HepG2 (cell line): Measurements from ENCODE around the gene ATE1. TPM values are rescaled to one million over a fixed set of nuclear protein-coding genes. Genes with fewer than 3 reads are reported as not detected.
A peak's percentile ranks its signal among the peaks of the same experiment; 100 is the strongest.

Experiments
- ATAC-seq: fragments of 200-7000 bp; cut with Tn5 transposase; 3 replicates; pipeline ENCODE4 v1.9.1; 2020; ENCODE audit warnings: mild to moderate bottlenecking, moderate library complexity
- BruUV-seq: library from RNA; stranded (reverse); fragments of 400-500 nt; replicated peaks from 2 replicates; lab custom pipeline; 2021; lab: Mats Ljungman, UMichigan
- CTCF ChIA-PET: fragments of 300-600 bp; formaldehyde crosslinking; extraction: SDS; loops from one replicate; lab custom pipeline; 2021; ENCODE audit warnings: low total read pairs, inconsistent platforms, low intra/inter-chr PET ratio; lab: Yijun Ruan, JAX
- POLR2A ChIA-PET: fragments of 350-600 bp; sonication (Branson Sonifier 250); formaldehyde crosslinking; loops from one replicate; lab custom pipeline; 2020; ENCODE audit warnings: antibody characterized with exemption, inconsistent platforms; lab: Yijun Ruan, JAX
- DNase-seq: peaks from one replicate; pipeline ENCODE4 v3.0.0-alpha.2; 2015; ENCODE audit warnings: low spot score
- FAIRE-seq: peaks from 3 replicates; lab custom pipeline; 2011; peaks lifted over from hg19 to GRCh38; lab: Jason Lieb, UNC
- H2AFZ ChIP-seq: one replicate; pipeline ENCODE4 v1.6.1; 2011; ENCODE audit warnings: low read length, inconsistent platforms
- H3K27ac ChIP-seq: fragments of 300-600 bp; 3 replicates; pipeline ENCODE4 v1.8.0; 2011; ENCODE audit warnings: mixed run types, mild to moderate bottlenecking, mixed read lengths, low read length, inconsistent platforms; ENCODE audit not compliant: insufficient read depth; ENCODE audit errors: extremely low read length
- H3K27me3 ChIP-seq, 2 experiments: fragments of 200-600 bp in 1 of 2; 2 replicates in 1 of 2; 3 replicates in 1 of 2; pipeline versions ENCODE4 v1.6.0 to v1.8.0; 2011; ENCODE audit warnings: low read length in 2 of 2, mild to moderate bottlenecking in 2 of 2, moderate library complexity in 2 of 2, inconsistent platforms in 1 of 2; ENCODE audit not compliant: insufficient read depth in 2 of 2, control insufficient read depth in 1 of 2
- H3K36me3 ChIP-seq, 2 experiments: fragments of 200-600 bp in 1 of 2; replicated peaks in 1 of 2; 2 replicates in 1 of 2; 3 replicates in 1 of 2; pipeline versions ENCODE4 v1.5.1 to v1.8.0; 2011; ENCODE audit warnings: low read length in 2 of 2, inconsistent platforms in 1 of 2; ENCODE audit not compliant: insufficient read depth in 2 of 2, control insufficient read depth in 1 of 2
- H3K4me1 ChIP-seq: 2 replicates; pipeline ENCODE4 v1.5.1; 2012; ENCODE audit warnings: low read length, inconsistent platforms; ENCODE audit not compliant: insufficient read depth
- H3K4me2 ChIP-seq: 2 replicates; pipeline ENCODE4 v1.6.0; 2011; ENCODE audit warnings: low read depth, low read length, inconsistent platforms
- H3K4me3 ChIP-seq, 3 experiments: fragments of 200-600 bp in 1 of 3; sonication (generic), shearing (Covaris generic) in 1 of 3; replicated peaks in 1 of 3; 2 replicates each; pipeline ENCODE4 v1.5.1; 2011 to 2016; ENCODE audit warnings: low read length in 3 of 3, inconsistent platforms in 2 of 3, low read depth in 2 of 3, mild to moderate bottlenecking in 2 of 3, control low read depth in 1 of 3, mixed read lengths in 1 of 3; ENCODE audit not compliant: insufficient read depth in 1 of 3
- H3K79me2 ChIP-seq: one replicate; pipeline ENCODE4 v1.6.1; 2011; ENCODE audit warnings: low read length, inconsistent platforms; ENCODE audit not compliant: insufficient read depth
- H3K9ac ChIP-seq: 2 replicates; pipeline ENCODE4 v1.6.0; 2011; ENCODE audit warnings: mild to moderate bottlenecking, low read depth, low read length, inconsistent platforms; ENCODE audit not compliant: insufficient read depth
- H3K9me3 ChIP-seq: 2 replicates; pipeline ENCODE4 v1.5.1; 2012; ENCODE audit warnings: mild to moderate bottlenecking, low read length
- H4K20me1 ChIP-seq: 2 replicates; pipeline ENCODE4 v1.6.0; 2011; ENCODE audit warnings: inconsistent platforms, mild to moderate bottlenecking, low read length, moderate library complexity; ENCODE audit not compliant: insufficient read depth
- ESRRA ChIP-seq: sonication (generic); formaldehyde crosslinking; IDR thresholded peaks from 2 replicates; pipeline ENCODE4 v1.5.1; 2020; ENCODE audit warnings: mild to moderate bottlenecking, low read depth, missing genetic modification reagents
- GPN1 ChIP-seq: sonication (generic); formaldehyde crosslinking; IDR thresholded peaks from 2 replicates; pipeline ENCODE4 v1.5.1; 2020; ENCODE audit warnings: missing genetic modification reagents, borderline replicate concordance
- KLF16 ChIP-seq, 2 experiments: sonication (generic) in 1 of 2; formaldehyde crosslinking in 1 of 2; IDR thresholded peaks; 2 replicates each; pipeline versions ENCODE4 v1.6.1 to v1.8.0; 2016 to 2023; ENCODE audit warnings: missing genetic modification reagents in 2 of 2, missing compliant biosample characterization in 1 of 2
- KLF6 ChIP-seq: IDR thresholded peaks from 2 replicates; pipeline ENCODE4 v1.8.0; 2016; ENCODE audit warnings: missing biosample characterization, missing genetic modification reagents
- MAFF ChIP-seq: IDR thresholded peaks from 2 replicates; pipeline ENCODE4 v1.6.1; 2011; ENCODE audit warnings: low read depth, low read length, improper control_type of control experiment
- MAFK ChIP-seq, 2 experiments: IDR thresholded peaks in 1 of 2; conservative IDR thresholded peaks in 1 of 2; 2 replicates each; pipeline ENCODE4 v1.6.1; 2011; ENCODE audit warnings: improper control_type of control experiment in 2 of 2, low read length in 2 of 2
- RARA ChIP-seq: IDR thresholded peaks from 2 replicates; pipeline ENCODE4 v1.6.1; 2016; ENCODE audit warnings: missing genetic modification reagents, missing compliant biosample characterization
- SSRP1 ChIP-seq: IDR thresholded peaks from 2 replicates; pipeline ENCODE4 v1.6.1; 2016; ENCODE audit warnings: control low read depth
- TARDBP ChIP-seq: sonication (generic); formaldehyde crosslinking; IDR thresholded peaks from 2 replicates; pipeline ENCODE4 v1.8.0; 2022; ENCODE audit warnings: mild to moderate bottlenecking, missing genetic modification reagents
- TGIF2 ChIP-seq: IDR thresholded peaks from 2 replicates; pipeline ENCODE4 v1.6.1; 2016; ENCODE audit warnings: control low read depth, missing compliant biosample characterization
- ZNF382 ChIP-seq: sonication (generic); formaldehyde crosslinking; IDR thresholded peaks from 2 replicates; pipeline ENCODE4 v1.5.0; 2020; ENCODE audit warnings: missing genetic modification reagents, mild to moderate bottlenecking, borderline replicate concordance
- ZNF546 ChIP-seq: sonication (generic); formaldehyde crosslinking; conservative IDR thresholded peaks from 2 replicates; pipeline ENCODE4 v1.8.1; 2023; ENCODE audit warnings: mild to moderate bottlenecking, missing genetic modification reagents
- ZNF562 ChIP-seq: sonication (generic); formaldehyde crosslinking; IDR thresholded peaks from 2 replicates; pipeline ENCODE4 v1.8.0; 2022; ENCODE audit warnings: missing genetic modification reagents, borderline replicate concordance
- WGBS: methylation state at CpG from one replicate; pipeline ENCODE4 v1.1.6; 2017; ENCODE audit warnings: low lambda C conversion rate; 5-methylcytosine and 5-hydroxymethylcytosine counted together
- in situ Hi-C: cut with HindIII; loops from 2 replicates; pipeline ENCODE4 v1.10.0; 2017; ENCODE audit warnings: low pct_unique_long_range_greater_than_20kb; ENCODE audit not compliant: extremely low pct_ligation_motif_present
- intact Hi-C: fragments of 100-400 bp; cut with micrococcal nuclease; formaldehyde crosslinking; loops from one replicate; pipeline ENCODE4 v1.10.0; 2022; ENCODE audit not compliant: unreplicated experiment
- polyA plus RNA-seq, 8 experiments: library from polyadenylated mRNA; depleted of rRNA in 3 of 8; stranded (reverse) in 7 of 8; unstranded in 1 of 8; fragments of >200 nt; fragmentation: Illumina TruSeq in 4 of 8; extraction: Trizol in 4 of 8; gene quantifications; 2 replicates each; pipeline versions ENCODE4 v1.2.1 to v1.2.3, GENCODE V29; 2011 to 2016; ENCODE audit warnings: low read depth in 4 of 8, missing spikeins in 1 of 8, mixed read lengths in 1 of 8; ENCODE audit not compliant: insufficient read depth in 1 of 8
- total RNA-seq, 5 experiments: library from RNA; depleted of rRNA; stranded (reverse); fragments of >200 nt; fragmentation: Illumina TruSeq; extraction: Trizol; gene quantifications; 2 replicates each; pipeline ENCODE4 v1.2.3, GENCODE V29; 2016; ENCODE audit warnings: low read depth in 1 of 5
- TF ChIP-seq, protein P1 (sequence below): sonication (generic); formaldehyde crosslinking; IDR thresholded peaks from 2 replicates; pipeline ENCODE4 v1.9.0; 2021; ENCODE audit warnings: missing genetic modification reagents, borderline replicate concordance

Gene ATE1
- total and polyA plus RNA-seq, 2 of the 13 experiments (the other 11 are each of a cell fraction or from before 2014, with no cell fraction given): 17.5 to 42.2 TPM

DNA sequence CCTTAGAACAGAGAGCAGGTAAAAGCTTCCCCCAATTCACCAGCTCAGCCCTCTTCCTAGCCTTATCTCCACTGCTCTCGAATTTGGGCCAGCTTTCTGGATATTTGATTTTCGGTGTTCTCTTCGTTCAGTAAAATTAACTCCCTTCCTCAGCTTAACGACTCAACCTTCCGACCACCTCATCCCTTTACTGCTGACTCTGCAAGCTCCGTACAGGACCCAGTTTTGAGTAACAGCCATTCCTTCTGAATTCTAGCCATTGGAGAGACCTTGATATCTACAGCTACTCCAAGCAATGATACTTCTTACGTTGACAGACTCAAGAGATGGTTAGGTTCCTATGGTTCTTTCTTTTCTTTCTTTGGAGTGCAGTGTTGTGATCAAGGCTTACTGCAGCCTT, 65.8 kb downstream of the ATE1 start:
- ATAC-seq: no peak
- no peak overlapping the region for H2AFZ ChIP-seq
- over 99% methylated on average over 7 of the region's 7 CpGs for WGBS
- intact Hi-C loops: no loop called here
- no peaks in the 10 kb centered on the region for H3K4me1 ChIP-seq
- POLR2A ChIA-PET: no interaction called here
- H3K27ac ChIP-seq: no peak overlapping the region
- no peak overlapping the region for H3K9ac ChIP-seq
- TF ChIP-seq MAFF (peak; percentile 19; the same call in 1 of the 2 replicates), ZNF382 (CRISPR knock-in tag) (no peak), MAFK (conservative IDR thresholded peaks at IDR 0.05 in 1 of 2, IDR thresholded peaks at IDR 0.05 in 1 of 2; ENCODE audit: low read length in 2 of 2) (peak; percentile 16 to 60; a peak in 2 of 4 replicates)
- TF ChIP-seq, all 625 proteins: peak for 2
- H3K4me3 ChIP-seq: no peak overlapping the region
- H3K36me3 ChIP-seq: peaks cover 4 to 15% of the 10 kb centered on the region in 2 experiments; a peak in 3 of 5 replicates
- H3K79me2 ChIP-seq: no peaks in the 10 kb centered on the region
- in situ Hi-C loops: no loop called here
- FAIRE-seq (no peak), DNase-seq (no peak)
- no peaks in the 10 kb centered on the region for H3K27me3 ChIP-seq
- no TSS peak for BruUV-seq
- no peaks in the 10 kb centered on the region for H3K9me3 ChIP-seq
- CTCF ChIA-PET: no interaction called here
- no peaks in the 10 kb centered on the region for H4K20me1 ChIP-seq
- H3K4me2 ChIP-seq: no peak overlapping the region

DNA sequence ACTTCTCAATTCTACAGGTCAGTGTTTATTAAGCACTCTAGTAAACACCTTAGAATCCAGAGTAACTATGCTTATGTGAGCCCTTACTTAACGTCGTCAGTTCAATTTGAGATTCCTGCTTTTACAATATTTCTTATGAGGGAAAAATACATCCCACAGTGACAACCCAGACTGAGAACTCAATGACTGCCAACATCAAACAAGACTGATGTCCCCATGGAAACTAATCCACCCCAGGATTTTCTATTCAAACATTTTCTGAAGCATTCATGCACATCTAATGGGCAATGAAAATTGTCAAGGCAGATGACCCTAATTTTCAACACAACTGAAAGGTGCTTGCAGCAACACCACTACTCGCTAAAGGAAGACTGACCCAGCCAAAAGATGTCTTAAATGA, 67.0 kb downstream of the ATE1 start:
- ATAC-seq (no peak), DNase-seq (no peak), FAIRE-seq (no peak)
- H3K4me2 ChIP-seq: no peak overlapping the region
- peaks cover under 1% of the 10 kb centered on the region for H3K4me1 ChIP-seq
- ChIA-PET CTCF (no interaction called here), POLR2A (no interaction called here)
- H3K27me3 ChIP-seq: no peaks in the 10 kb centered on the region
- no peaks in the 10 kb centered on the region for H3K79me2 ChIP-seq
- 100% methylated on average over 3 of the region's 3 CpGs for WGBS
- intact Hi-C loops (no loop called here), in situ Hi-C loops (no loop called here)
- no TSS peak for BruUV-seq
- H3K9ac ChIP-seq: no peak overlapping the region
- no peaks in the 10 kb centered on the region for H3K9me3 ChIP-seq
- H3K4me3 ChIP-seq: no peak overlapping the region
- H4K20me1 ChIP-seq: no peaks in the 10 kb centered on the region
- H3K27ac ChIP-seq: no peak overlapping the region
- H3K36me3 ChIP-seq: peaks cover 2 to 15% of the 10 kb centered on the region in 2 experiments; a peak in 2 of 5 replicates
- H2AFZ ChIP-seq: no peak overlapping the region
- TF ChIP-seq ZNF562 (CRISPR knock-in tag): no peak
- no peak for TF ChIP-seq KLF16 (CRISPR knock-in tag; IDR thresholded peaks at IDR 0.05)
- TF ChIP-seq SSRP1 (CRISPR knock-in tag): no peak
- no peak for TF ChIP-seq ESRRA (CRISPR knock-in tag)
- TF ChIP-seq RARA: no peak
- no peak for TF ChIP-seq KLF6 (CRISPR knock-in tag)
- no peak for TF ChIP-seq GPN1 (CRISPR knock-in tag)
- TF ChIP-seq TARDBP: no peak
- no peak for TF ChIP-seq ZNF546 (CRISPR knock-in tag)
- TF ChIP-seq TGIF2 (CRISPR knock-in tag): no peak
- TF ChIP-seq, protein P1, sequence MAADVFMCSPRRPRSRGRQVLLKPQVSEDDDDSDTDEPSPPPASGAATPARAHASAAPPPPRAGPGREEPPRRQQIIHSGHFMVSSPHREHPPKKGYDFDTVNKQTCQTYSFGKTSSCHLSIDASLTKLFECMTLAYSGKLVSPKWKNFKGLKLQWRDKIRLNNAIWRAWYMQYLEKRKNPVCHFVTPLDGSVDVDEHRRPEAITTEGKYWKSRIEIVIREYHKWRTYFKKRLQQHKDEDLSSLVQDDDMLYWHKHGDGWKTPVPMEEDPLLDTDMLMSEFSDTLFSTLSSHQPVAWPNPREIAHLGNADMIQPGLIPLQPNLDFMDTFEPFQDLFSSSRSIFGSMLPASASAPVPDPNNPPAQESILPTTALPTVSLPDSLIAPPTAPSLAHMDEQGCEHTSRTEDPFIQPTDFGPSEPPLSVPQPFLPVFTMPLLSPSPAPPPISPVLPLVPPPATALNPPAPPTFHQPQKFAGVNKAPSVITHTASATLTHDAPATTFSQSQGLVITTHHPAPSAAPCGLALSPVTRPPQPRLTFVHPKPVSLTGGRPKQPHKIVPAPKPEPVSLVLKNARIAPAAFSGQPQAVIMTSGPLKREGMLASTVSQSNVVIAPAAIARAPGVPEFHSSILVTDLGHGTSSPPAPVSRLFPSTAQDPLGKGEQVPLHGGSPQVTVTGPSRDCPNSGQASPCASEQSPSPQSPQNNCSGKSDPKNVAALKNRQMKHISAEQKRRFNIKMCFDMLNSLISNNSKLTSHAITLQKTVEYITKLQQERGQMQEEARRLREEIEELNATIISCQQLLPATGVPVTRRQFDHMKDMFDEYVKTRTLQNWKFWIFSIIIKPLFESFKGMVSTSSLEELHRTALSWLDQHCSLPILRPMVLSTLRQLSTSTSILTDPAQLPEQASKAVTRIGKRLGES (CRISPR knock-in tag): no peak
